ENCODE results near the gene HOTAIR.

HOTAIR gene

DNA sequence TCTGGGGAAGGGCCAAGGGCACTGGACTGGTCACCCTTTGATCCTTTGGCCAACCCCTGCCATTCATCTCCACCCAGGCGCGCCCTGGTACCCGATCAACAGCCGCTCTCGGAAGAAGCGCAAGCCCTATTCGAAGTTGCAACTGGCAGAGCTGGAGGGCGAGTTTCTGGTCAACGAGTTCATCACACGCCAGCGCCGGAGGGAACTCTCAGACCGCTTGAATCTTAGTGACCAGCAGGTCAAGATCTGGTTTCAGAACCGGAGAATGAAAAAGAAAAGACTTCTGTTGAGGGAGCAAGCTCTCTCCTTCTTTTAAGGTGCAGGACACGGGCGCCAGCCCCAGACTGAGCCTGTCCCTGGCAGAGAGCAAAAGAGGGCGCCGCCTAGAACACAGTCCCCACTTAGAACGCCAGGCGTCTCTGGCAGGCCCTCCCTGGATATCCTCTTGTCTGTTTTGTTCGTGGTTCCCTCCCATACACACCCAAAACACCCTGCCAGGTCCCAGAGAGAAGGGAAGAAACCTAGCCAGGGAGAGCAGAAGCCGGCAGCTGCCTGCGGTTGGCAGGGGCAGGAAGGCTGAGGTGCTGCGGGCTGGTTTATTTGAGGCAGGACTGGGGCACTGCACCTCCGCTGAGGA is 18.4 kb downstream of the HOTAIR start:
- DNase-seq, result no peak

DNA sequence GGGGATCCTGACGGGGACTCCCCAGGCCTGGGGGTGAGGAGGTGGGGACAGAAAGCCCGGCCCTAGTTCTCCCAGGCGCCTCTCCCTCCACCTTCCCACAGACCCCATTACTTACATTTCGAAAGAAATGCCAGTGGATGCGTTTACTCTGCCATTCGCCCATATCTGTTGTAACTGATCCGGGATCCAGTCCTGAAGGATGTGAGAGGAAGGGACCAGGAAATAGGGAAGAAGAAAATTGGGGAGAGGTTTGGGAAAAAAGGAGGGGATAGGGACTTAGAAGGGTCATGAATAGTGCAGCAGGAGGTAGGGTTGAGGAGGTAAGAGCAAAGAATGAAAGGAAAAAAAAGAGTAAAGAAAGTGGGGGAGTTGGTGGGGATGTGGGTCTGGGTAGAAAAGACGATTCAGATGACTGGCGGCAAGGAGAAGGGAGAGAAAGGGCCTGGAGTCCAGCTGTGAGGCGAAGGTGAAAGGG is 18.9 kb downstream of the HOTAIR start:
- DNase-seq, result no peak

DNA sequence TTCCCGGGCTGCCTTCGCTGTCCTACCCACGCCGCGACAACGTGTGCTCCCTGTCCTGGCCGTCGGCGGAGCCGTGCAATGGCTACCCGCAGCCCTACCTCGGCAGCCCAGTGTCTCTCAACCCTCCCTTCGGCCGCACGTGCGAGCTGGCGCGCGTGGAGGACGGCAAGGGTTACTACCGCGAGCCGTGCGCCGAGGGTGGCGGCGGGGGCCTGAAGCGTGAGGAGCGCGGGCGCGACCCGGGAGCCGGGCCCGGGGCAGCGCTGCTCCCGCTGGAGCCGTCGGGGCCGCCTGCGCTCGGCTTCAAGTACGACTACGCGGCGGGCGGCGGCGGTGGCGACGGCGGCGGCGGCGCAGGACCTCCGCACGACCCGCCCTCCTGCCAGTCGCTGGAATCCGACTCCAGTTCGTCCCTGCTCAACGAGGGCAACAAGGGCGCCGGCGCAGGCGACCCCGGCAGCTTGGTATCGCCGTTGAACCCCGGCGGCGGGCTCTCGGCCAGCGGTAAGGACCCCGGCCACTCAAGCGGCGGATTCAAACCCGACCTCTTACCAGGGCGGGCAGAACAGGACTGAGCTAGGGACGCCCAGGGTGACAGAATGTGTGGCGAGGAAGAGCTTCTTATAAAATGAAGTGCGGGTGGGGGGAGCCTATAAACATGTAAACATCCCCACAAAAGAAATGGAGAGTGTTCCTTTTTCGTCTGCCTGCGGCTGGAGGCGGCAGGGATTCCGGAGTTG is 19.5 kb downstream of the HOTAIR start:
- no peak for DNase-seq

DNA sequence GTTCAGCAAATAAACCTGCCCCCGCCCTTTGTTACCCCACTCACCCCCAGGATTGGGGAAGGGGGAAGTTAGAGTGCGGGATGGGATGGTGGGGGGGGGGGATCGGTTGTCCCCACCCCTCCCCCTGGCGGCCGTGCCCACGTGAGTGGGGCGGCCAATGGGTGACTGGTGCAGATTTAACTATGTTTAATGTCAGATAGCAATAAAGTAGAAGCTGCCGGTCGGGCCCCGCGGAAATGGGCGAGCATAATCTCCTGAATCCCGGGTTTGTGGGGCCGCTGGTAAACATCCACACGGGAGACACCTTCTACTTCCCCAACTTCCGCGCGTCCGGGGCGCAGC is 20.1 kb downstream of the HOTAIR start, which contains the start of gene HOXC12:
TSS of gene HOXC12 (plus strand) at position 210 of the 342 bp plus-strand sequence. CDS start at position 237, 27 bp downstream.
- no peak for DNase-seq

DNA sequence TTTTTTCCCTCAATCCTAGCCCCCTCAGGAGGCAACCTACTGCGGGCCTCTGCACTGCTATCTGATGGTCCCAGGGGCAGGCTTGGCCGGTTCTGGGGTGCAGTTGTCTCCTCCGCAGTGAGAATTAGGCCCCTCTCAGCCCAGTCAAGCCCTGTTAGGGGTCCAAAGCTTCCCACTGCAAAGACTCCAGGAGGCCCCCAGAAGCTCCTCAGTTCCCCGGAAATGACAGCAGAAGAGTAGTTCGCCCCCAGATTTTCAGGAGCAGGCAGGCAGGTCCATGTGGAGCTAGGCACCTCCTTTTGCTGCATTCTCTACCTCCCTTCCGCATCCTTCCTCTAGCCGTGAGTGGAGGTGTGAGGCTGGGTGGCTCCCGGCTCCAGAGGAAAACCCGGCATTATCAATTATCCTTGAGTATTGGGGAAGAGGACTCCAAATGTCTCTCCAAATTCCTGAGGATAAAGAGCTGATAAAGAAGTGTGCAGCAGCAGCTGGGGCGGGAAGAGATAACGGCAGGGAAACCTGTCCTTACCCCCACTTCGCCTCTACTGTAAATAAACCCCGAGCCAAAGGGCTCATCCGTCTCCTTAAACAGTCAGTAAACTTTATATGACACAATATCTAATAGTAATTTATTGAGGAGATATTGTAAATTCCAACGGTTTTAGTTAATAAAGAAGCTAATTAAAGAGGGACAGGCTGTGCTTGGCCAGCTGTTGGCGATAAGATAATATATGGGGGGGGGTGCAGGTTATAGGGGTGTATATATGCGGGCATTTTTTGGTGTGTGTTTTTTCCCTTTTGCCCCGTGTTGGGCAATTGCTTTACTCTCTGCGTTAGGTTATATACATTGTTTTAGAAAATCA is 20.7 kb downstream of the HOTAIR start:
- no peak for DNase-seq

DNA sequence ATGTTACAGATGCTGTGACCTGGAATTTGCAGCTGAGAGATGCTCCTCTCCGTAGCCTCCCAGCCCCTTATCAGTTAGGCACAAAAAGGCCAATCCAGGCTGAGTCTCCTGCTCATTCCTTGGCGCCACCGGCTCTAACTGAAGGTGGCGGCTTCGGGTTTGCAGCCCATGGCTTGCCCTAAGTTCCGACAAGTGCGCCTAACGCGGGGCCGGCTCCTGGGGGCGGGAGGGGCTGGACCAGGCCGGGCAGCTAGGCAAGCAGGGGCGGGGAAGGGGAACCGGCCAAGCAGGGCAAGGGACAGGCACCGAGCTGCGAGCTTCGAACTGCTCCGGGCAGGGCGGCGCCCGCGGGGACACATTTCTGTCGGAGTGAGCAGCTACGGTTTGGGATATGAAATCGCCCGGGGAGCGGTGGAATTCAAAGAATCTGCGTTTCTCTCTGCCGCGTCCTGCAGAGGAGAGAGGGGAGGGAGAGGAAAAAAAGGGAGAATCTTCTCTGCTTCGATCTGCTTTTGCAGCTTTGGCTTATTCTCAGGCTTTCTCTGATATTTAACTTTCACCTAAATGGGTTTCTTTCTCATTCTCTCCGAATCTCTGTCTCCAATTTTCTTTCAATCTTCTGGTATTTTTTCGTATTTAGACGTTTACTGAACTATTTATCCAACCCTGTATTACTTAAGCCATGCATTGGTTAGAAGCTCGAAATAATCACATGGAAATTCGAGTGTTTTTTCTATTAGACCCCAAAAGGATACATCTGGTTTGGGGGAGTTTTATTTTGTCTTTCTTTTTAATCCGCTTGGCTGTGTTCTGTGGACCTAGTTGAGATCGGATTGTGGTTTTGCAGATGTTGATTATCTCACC is 21.7 kb downstream of the HOTAIR start:
- DNase-seq, result no peak

DNA sequence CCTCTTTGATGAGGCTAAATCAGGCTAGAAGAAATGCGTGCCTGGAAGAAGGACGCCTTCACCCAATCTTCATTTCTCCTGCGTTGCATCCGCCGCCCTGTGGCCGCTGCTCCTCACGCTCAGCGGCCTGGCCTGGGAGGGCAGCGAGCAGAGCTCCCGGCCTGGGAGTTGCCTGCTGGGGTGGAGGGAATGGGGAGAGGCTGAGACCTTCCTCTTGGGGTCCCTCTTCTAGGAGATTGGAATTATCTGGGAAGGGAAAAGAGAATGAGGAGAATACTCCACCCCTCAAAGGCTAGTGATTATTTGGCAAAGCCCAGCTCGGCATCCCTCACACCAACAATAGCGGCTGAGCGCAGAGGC is 22.4 kb downstream of the HOTAIR start:
- no peak for DNase-seq

DNA sequence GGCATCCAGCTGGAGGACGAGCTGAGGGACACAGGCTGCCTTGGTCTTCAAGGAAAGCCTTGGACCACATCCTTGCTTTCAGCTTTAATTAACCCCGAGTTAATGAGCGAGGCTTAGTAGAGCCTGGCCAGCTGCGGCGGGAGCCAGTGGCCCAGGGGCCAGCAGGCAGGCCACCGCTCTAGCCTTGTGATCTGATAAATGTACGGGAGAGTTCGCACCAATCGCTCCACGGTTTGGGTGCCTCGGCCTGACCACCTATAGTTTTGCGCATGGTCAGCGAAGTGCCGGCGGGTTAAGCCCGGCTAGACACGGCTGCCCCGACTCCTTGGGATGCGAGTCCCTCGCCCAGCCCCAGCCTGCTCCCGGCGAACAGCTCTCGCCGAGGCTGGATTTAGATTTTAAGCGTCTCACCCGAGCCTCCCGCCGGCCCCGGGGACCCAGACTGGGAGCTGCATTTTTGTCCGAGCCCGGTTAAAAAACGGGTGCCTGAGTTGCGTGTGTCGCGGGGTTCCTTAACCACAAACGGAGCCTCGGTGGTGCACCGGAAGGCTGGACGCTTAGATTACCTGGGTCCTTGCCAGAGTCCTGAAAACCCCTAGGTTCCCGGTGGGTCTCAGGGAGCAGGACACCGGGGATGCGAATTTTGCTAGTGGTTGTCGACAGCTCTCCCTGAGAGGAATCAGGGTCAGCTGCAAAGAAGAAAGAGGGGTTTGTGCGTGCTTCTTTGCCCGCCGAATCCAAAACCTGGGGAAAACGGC is 23.0 kb downstream of the HOTAIR start:
- no peak for DNase-seq

DNA sequence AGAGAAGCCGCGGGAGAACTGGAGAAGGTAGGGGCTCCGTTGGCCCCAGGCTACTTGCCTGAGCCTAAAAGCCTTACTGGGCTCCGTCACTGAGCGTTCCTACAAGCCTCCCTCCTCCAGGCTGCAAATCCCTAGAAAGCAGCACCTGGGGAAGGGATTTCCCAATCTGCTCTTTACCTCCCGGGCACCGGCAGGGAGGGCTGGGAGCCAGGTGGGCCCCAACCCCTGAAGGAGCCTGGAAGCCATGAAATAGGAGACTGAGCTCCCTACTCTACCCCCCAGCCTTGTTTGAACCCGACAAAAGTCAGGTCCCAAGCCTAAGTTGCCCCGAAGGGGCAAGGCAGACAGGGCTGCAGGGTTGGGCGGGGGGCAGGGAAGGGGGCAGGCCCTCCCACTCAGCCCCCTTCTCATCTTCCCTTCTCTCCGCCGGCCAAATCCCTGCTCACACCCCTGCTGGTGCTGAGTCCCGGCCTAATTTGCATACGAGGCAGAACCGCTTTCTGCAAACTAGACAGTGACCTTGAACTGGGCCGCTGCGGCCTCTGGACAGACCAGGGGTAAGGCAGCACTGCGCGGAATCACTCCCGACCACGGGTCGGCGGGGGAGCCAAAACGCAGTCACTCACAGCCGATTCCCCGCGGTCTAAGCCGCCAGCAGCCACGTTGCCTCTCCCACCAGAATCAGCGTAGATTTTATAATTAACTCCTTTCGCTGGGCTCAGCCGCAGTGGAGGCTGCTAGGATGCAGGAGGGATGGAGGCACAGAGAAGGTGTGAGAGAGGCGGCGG is 23.8 kb downstream of the HOTAIR start:
- DNase-seq, result no peak

DNA sequence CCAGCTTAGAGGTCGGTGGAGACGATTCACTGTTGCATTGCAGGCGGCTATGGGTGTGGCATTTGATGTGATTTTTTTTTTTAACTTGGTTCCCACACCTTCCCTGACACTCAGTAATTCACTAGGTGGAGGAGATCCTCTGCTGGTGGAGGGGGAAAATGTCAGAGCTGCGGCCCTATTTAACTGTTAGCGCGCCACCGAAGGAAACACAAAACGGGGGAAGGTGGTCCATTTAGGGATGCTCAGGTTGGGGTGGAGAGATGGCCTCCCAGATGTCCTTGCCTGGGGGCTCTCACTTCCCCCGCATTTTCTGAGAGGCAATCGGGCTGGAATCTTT is 24.3 kb downstream of the HOTAIR start:
- DNase-seq, result no peak

DNA sequence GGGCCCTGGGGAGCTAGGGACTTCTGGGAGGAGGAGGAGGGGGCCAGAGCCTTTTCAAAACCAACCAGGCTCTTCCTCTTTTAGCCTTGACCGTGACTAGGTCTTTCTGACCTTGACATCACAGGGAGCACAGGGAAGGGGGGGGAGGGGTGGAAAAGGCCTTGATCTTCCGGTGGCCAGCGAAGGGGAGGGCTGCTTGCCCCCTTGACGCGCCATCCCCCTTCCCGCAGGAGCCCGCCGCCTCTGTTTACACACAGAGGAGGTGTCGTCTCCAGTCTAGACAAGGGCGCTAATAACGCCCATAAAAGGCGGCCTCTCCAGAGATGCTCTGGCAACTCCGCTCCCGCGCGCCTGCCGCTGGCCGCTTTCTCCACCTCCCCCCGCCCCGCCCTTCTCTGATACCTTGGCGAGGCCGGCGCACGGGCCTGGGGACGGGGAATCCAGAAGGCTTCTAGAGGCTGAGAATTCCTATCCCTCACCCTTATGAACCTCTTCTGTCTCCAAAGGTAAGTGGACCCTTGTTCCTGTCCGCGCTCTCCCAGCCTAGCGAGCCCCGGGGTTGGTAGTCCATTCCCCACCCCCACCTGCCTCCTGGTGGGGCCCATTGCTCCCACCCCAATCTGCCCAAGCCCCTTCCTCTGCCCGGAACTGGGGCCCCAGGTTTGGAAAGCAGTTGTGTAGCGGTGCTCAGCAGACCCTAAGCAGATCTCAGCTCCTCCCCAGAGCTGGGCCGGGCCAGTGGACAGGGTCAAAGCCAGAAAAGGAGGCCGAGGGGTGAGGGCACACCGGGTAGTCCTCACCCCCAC is 24.9 kb downstream of the HOTAIR start:
- no peak for DNase-seq

DNA sequence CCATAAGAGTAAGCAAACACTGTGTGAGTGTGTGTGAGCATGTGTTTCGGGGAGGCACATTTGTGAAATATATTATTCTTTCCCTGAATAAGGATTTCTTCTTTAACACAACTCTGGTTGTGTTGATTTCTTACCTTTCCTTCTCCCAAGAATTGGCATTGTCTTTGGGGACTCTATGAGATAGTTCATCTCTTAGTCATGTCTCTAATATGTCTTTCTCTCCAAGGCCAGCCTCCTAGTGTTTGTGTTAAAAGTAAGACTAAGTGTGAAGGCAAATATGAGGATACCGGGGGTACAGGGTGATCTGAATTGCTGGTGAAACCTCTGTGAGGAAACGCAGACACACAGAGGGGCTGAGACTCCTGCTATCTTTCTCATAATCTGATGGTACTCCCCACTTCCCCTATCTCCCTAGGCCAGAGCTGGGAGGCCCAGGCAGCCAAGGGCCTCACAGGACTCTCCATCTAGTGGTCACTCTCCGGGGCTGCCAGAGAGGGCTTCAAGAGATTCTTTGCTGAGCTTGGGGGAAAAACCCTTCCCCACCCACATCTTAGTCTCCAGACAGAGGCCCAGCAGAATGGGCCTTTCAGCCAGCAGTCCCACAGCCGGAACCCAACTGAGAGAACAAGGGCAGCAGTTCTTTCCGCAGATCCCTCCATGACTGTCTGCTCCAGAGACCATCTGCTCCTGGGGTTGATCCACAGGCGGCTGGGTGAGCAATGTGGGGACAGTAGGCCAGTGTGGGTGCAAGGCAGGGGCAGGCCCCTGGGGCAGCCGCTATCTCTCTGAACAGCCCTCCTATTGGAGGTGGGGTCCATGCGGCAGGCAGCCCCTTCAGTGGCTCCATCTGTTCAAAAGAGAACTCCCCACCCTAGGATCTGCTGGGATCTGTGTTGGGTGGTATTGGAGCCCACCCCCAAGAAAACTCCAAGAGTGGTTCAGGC is 25.8 kb downstream of the HOTAIR start:
- no peak for DNase-seq

DNA sequence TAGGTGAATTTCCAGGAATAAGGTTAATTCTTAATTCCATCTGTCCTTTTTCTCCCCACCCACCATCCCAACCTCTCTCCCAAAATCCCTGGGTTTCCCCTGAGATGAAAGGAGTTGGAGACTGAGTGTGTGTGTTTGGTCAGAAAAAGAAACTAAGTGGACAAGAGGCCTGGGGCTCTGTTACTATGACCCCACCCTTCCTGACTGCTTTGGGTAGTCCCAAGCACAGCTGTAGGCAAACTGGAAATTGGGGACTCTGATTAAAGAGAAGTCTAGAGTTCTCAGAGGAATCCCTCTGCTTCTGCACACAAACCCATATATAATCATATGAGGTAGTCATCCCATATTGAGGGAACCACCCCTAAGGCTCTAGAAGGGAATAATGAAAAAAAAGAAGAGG is 27.0 kb downstream of the HOTAIR start:
- no peak for DNase-seq

DNA sequence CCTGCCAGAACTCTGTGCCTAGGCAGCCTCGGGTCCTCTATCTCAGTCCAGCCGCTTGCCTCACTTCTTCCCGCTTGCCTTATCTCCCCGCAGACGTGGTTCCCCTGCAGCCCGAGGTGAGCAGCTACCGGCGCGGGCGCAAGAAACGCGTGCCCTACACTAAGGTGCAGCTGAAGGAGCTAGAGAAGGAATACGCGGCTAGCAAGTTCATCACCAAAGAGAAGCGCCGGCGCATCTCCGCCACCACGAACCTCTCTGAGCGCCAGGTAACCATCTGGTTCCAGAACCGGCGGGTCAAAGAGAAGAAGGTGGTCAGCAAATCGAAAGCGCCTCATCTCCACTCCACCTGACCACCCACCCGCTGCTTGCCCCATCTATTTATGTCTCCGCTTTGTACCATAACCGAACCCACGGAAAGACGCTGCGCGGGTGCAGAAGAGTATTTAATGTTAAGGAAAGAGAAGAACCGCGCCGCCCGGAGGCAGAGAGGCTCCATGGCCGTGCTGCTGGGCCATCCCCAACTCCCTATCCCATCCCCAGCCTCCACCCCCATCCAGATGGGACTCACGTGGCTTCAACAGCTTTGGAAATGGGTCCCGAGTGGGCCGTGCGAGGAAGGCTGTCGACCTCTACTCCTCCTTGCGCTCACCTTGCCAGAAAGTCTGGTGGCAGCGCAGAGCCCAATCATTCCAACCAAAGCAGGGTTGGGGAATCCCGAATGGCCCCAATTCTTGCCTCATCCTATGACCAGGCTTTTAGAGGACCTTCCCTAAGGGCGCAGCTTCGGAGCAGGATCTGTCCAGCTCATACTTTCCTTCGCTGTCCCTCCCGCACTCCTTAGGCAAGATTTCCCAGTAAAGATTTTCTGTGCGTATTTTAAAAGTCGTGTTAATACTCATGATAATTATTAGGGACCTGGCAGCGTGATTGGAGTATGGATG is 29.6 kb downstream of the HOTAIR start:
- no peak for DNase-seq

DNA sequence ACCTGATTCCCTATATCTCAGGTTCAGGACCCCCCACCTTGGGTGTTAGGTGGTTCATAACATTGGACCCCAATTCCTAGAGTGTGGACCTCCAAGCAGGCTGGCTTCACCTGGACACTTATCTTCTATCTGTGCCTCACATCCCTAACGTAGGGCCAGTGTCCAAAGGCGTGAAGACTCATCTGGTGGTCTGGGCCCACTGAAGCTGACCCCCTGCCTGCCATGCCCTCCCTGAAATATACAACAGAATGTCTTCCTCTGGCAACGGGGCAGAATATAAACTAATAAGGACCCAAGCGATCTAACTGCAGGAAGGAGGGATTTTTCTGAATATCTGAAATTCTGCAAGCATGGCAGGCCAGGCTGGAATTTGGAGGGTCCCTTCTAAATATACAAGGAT is 30.5 kb downstream of the HOTAIR start:
- no peak for DNase-seq

DNA sequence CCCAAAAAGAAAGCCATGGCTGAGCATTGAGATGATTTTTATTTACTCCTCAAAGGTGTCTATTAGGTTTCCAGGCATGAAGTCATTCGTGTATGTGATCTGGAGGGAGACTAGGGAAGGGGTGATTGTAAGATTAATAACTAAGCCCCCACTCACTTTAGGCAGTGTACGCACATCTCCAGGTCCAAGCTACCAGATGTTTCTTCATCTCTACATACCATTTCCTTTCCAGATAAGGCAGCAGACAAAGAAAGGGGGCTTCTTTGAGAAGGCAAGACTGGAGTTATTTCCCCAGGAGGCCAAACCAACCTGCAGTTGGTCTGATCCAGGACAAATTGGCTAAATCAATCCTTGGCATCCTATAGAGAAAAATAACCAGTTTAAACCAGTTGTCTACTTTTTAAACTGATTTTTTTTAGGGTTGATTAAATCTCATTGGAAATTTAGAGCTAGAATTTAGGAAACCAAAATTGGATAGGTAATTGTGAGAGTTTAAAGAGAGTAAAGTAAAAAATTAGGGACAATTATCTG is 32.2 kb downstream of the HOTAIR start:
- DNase-seq, result no peak

DNA sequence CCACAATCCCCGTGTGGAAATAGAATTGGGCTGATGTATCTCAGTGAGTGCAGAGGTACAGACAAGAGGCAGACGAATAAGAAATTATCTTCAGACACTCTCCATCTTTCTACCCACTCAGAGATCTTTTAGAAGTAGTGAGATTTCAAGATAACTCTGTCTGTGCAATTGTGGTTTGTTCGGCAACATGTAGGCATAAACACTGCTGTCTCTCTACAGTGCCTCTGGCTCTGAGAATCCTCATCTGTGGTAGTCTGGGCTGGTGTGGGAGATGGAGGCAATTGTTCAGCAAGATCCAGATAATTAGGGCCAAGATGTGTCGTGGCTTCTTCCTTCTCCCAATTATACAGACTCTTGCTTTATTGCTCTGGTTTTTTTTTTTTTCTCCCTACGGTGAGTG is 33.0 kb downstream of the HOTAIR start:
- no peak for DNase-seq

DNA sequence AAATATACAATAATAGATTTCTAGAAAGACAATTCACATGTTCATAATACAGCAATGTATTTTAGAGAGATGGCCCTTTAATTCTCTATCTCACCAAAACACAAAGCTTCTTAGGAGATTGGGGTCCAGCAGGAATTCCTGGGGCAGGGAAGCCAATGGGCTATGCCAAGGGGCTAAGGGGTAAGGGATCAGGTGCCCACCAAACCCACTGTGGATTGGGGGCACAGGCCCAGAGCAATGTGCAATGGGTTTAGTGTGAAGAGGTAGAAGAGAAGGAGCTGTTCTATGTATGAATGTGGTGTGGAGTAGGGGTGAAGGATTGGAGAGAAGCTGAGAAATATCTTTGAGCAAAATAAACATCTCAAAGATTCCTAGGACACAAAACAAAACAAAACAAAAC is 33.6 kb downstream of the HOTAIR start:
- no peak for DNase-seq

Measured in activated T-cell treated with anti-CD3 and anti-CD28 coated beads for 4 hours (primary cell).